GM19372 (cell line): ENCODE data around the gene RNF213.
"Not testable (repeated sequence)": the region's sequence is repeated elsewhere in the genome, so short reads cannot be mapped to it uniquely, and the experiment has no call there.

Experiments
- ATAC-seq: cut with Tn5 transposase; IDR thresholded peaks from one replicate; pipeline ENCODE4 v1.9.1; 2021; ENCODE audit warnings: mild to moderate bottlenecking, low read depth, moderate library complexity; ENCODE audit not compliant: unreplicated experiment

The RNF213 gene

DNA sequence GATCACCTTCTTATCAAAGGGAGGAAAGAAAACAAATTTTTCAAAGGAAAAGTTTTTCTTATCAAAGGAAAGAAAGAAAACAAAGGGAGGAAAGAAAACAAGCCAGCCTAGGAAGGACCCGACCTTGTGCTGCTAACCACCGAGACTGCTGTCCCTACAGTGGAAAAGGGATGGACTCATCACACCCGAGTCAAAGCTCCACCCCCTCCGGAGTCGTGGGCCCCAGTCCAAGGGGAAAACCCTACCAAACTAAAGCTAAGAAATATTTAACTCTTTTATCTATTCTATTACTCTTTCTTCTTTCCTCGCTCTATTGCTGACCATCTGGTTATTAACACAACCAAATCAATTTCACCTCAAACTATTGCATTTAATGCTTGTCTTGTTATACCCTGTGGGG is 148.2 kb downstream of the RNF213 start:
- no peak for ATAC-seq

DNA sequence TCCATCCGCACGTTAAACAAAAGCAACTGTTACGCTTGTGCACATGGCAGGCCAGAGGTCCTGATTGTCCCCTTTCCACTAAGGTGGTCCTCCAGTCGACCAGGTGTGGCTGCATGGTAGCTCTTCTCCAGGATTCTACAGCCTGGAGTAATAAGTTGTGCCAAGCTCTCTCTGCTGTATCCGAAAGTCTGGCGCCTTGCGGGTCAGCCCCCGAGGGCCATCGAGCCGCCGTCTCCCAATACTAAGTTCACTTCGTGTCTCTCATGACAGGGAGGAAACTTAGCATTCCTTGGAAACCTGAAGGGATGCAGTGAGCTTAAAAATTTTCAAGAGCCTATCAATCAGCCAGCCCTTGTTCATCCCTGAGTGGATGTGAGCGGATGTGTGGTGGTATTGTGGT is 149.0 kb downstream of the RNF213 start:
- ATAC-seq = no peak

DNA sequence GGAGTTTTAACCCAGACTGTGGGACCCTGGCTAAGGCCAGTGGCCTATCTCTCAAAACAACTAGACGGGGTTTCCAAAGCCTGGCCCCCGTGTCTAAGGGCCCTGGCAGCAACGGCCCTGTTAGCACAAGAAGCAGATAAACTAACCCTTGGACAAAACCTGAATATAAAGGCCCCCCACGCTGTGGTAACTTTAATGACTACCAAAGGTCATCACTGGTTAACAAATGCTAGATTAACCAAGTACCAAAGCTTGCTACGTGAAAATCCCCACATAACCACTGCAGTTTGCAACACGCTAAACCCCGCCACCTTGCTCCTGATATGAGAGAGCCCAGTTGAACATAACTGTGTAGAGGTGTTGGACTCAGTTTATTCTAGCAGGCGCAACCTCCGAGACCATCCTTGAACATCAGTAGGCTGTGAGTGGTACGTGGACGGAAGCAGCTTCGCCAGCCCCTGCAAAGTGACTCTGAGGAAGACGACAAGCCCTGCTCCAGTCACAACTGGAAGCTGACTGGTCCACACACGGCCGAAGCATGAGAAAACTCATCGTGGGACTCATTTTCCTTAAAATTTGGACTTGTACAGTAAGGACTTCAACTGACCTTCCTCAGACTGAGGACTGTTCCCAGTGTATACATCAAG is 149.9 kb downstream of the RNF213 start:
- ATAC-seq = not testable (repeated sequence)

DNA sequence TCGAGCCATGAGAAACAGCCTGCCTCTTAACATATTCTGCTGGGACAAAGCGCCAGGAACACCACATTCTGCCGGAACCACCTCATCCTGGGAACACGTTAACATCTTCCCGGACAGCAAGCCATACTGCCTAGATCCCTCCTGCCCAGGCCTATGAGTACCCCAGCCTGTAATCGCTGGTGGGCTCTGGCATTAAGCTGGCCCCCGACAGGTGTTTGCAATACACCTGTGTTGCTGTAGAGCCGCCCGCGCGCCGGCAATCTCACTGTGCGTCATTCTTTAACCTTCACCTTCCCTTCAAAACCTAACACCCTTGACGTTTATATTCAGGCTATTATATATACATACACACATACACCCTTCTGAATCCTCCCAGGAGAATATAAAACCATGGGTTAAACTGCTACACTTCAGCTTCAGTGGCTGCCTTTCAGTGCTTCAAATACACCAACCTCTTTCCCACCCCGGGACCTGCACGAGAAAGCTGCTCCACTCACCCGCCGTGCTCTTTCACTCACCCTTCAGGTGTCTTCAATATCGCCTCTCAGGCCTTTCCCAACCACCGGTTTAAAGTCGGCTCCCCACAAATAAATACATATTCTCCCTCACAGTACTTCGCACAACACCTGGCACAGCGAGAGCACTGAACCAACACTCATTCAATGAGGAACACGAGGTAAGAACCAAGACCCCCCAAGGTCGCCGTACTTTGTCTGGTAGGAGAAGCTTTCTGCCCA is 153.3 kb downstream of the RNF213 start:
- no peak for ATAC-seq

DNA sequence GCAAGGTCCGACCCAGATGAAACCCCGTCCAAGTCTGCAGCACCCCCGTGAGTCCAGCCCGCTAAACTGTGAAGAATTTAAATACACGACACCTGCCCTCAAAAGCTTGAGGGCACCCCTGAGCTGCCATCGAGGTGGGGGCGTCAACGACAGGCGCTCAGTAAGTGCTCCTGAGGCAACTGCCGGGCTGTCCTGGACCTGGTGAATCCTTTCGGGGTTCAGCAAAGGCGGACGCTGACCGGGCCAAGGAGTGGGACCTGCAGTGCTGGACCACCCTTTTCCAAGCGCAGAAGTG is 153.8 kb downstream of the RNF213 start:
- no peak for ATAC-seq

DNA sequence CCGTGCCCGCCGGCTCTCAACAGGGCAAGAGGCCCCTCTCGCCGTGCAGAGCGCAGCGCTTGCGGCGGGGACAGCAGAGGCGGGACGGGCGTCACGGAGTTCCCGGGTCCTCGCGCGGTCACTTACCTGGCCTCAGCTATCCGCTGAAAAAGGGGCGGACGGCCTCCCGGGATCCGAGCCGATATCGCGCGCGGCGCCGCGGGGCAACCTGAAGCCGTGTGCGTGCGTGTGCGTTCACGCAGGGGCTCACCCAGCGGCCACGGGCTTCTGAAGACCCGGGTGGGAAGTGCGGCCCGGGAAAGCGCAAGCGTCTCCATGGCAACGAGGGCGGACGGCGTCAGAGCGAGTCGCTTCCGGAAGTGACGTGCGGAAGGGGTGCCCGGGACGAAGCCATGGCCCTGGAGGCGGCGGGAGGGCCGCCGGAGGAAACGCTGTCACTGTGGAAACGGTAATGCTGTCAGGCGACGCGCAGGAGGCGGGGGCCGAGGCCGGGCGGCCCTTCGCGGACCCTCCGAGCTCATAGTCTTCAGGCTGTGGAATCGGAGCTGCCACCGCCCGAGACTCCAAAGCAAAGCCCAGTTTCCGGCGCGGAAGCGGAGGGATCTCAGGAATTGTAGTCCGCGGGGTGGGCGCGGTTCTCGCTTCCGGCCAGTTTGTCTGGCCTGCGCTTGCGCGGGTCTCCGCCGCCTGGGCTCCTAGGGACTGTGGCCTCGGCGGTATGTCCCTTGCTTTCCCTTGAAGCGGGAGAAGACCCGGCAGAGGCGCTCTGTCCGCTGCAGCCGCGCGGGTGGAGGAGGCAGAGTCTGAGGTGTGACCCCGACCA is 154.4 kb downstream of the RNF213 start, which contains the start of gene ENDOV:
Gene ENDOV (plus strand): TSS at position 365 of the 823 bp plus-strand sequence. CDS start 28 bp downstream, at position 393.
- peak; percentile 90 for ATAC-seq

DNA sequence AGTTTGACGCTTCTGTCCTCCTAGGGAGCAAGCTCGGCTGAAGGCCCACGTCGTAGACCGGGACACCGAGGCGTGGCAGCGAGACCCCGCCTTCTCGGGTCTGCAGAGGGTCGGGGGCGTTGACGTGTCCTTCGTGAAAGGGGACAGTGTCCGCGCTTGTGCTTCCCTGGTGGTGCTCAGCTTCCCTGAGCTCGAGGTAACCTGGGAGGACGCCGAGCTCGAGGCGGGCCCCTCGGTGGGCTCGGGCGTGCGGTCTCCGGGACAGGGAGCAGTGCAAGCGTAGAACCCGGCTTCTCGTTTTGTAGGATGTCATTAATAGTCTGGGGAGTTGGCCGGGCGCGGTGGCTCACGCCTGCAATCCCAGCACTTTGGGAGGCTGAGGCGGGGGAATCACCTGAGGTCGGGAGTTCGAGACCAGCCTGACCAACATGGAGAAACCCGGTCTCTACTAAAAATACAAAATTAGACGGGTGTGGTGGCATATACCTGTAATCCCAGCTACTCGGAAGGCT is 155.0 kb downstream of the RNF213 start:
- peak; percentile 22 for ATAC-seq

DNA sequence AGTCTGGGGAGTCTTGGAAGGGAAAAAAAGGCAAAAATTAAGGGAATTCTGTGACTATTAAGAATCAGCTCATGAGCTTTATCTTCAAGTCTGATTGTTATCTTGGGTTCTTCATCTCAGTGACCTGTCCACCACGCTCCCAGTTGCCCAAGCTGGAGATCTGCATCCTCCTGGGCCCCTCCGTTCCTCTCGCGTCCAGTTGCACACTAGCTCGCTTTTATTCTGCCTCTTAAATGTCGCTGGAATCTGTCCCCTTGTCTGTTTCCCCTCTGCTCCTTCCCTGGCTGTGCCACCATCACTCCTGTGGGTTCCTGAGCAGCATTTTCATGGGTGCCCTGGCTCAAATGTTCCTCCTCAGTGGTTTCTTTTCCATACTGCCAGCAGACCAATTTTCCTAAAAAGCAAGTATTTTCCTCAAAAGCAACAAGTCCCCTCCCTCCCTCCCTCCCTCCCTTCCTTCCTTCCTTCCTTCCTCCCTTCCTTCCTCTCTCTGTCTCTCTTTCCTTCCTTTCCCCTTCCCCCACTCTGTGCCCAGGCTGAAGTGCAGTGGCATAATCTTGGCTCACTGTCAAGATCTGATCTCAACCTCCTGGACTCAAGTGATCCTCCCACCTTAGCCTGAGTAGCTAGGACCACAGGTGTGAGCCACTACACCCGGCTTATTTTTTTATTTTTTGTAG is 155.7 kb downstream of the RNF213 start:
- ATAC-seq = no peak

DNA sequence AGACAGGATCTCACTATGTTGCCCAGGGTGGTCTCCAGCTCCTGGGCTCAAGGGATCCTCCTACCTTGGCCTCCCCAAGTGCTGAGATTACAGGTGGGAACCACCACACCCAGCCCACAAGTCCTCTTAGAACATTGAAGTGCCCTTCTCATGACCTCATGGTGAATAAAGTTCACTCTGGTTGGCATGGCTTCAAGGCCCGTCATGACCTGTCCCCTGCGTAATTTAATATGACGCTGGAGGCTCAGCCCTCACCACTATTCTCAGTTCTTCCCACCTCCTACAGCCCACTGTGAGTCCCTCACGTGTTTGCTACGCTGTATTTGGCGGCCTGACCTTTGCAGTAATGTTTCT is 156.3 kb downstream of the RNF213 start:
- ATAC-seq = no peak

DNA sequence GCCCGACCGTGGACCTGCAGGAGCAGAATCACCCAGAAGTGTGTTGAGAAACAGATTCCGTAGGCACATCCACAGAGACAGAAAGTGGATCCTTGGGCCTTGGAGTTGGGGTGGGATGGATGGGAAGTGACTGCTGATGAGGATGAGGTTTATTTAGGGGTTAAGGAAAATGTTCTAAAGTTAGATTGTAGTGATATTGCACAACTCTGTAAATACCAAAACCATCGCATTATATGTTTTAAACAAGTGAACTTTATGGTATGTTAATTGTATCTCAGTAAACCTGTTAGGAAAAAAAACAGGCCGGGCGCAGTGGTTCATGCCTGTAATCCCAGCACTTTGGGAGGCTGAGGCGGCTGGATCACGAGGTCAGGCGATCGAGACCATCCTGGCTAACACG is 157.9 kb downstream of the RNF213 start:
- ATAC-seq = no peak

DNA sequence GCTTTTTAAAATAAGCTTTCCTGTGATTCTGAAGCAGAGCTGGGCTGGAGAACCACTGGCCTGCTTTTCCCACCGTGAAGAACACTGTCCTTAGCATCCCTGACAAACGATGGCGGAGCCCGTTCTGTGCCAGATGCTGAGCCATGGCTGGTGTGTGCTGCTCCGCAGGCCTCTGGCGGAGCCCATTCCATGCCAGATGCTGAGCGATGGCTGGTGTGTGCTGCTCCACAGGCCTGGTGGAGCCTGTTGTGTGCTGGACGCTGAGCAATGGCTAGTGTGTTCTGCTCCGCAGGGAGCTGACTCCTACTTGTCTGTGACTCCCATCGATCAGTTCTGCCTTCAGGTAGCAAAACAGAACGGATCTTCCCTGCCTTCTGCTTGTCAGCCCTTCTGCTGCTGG is 158.6 kb downstream of the RNF213 start:
- ATAC-seq = no peak

DNA sequence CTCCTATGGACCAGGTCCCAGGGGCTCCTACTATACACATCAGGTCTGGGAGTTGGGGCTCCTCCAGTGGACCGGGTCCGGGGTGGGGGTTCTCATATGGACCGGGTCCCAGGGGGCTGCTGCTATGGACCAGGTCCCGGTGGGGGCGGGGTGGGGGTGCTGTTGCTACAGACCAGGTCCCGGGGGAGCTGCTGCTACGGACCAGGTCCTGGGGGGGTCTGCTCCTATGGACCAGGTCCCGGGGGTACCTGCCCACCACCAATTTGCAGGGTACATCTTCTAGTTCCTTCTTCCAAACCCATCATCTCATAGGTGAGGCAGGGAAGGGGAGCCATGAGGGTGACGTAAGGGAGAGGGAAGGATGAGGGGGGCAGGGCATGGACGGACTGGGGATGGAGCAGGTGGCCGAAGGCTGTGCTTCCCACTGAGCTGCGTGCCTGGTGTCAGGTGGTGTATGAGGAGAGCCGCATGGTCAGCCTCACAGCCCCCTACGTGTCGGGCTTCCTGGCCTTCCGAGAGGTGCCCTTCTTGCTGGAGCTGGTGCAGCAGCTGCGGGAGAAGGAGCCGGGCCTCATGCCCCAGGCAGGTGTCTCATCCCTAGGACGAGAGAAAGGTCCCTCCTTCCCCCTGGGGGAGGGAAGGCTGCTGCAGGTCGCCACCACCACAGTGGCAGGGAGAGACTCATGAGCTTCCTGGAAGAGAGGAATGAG is 160.9 kb downstream of the RNF213 start:
- ATAC-seq = no peak

DNA sequence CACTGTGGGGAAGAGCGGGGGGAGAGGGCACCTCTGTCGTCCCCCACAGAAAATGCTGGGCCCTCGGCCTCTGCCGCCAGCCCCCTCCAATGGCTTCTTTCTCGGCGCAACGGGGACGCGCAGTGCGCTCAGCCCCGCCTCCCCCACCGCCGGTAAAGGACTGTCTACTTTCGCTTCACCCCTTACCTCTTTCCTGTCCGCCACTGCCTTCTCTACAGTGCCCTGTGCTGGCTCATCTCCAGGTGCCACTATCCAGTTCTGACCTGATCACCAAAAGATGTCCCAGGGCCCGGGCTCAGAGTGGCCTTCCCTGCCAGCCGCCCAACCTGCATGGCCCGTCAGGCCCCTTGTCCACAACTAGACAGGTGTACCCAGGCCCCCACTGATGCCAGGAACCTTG is 161.6 kb downstream of the RNF213 start:
- ATAC-seq = no peak

DNA sequence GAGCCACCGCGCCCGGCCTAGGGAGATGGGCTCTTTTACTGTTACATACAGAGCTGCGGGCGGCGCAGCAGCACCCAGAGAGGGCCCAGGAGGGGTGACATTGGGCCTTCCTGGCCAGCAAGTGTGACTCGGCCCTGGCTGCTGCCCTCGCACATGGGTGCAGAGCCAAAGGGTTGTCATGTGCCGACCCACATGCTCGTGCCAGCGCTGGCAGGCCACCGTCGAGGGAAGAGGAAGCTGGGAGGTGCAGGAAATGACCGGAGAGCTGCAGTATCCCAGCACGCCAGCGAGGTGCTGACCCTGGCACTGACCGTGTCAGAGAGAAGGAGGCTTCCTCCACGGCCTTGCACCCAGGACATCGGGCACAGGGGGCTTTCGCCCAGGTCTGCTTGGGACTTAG is 162.3 kb downstream of the RNF213 start:
- ATAC-seq = no peak

DNA sequence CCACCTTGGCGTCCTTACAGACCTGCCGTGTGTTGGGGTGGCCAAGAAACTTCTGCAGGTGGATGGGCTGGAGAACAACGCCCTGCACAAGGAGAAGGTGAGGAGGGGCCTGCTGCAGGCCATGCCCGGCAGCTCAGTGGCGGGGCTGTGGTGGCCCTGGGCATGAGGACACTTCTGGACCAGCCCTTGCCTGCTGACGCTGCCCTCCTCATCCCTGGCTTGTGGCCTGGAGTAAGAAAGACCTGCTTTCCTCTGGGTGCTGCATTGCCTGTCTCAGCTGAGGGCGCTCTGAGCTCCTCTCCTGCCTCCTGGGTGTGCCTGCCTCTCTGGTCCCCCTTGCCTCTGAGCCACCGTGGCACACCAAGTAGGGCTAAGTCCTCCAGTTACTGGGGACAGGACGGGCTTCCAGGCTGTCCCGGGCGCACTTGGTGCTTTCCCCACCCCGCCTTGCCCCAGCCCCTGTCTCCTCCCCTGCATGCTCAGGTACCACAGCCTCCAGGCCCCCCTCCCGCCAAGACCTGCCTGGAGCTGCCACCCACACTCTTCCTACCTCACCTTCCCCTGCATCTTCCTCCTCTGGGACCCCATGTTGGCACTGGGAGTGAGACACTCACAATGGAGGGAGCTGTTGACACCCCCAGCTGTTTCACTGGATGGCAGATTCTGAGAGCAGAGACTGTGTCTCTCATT is 163.0 kb downstream of the RNF213 start:
- no peak for ATAC-seq

DNA sequence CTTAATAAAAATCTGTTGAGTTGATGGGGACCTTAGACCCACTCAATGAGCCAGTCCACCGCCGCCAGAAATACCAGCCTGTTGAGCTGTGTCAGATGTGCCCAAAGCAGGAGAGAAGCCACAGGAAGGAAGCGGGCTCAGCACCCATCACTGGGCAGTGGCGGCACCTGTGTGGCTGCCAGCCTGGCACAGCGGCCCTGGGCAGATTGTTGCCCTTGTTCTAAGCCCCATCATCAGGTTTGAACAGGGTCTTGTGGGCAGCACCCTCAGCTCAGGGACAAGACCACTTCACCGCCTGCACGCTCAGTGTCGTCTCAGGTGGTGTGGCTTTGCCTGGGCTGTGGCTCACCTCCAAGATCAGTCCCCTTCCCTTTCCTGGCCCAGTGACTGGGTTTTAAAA is 163.6 kb downstream of the RNF213 start:
- no peak for ATAC-seq

DNA sequence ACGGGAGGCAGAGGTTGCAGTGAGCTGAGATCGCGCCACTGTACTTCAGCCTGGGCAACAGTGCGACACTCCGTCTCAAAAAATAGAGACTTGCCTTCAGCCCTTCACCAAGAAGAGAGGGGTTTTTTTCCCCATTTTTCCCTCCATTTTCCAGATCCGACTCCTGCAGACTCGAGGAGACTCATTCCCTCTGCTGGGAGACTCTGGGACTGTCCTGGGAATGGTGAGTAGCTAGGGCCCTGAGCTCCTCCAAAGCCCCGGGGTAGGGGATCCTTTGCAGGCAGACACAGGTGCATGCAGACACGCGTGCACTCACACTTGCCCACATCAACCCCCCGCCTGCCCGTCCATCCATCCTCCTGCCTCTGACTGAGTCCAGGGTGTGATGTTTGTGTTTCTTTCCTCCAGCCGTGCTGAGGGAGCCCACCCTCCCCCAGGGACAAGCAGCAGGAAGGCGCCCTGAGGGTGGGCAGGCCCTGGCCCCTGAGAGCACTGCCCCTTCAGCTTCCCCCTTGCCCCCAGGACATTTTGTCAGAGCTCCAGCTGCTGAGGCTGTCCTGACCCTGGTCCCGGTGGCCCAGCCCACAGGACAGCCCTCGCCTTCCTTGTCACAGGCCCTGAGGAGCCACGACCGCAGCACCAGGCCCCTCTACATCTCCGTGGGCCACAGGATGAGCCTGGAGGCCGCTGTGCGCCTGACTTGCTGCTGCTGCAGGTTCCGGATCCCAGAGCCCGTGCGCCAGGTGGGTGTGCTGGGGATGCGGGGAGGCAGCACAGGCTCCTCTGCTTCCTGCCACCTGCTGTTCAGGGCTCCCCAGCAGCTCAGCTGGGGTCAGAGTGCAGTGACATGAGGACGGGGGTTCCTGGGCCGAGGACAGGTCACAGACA is 164.5 kb downstream of the RNF213 start:
- no peak for ATAC-seq

DNA sequence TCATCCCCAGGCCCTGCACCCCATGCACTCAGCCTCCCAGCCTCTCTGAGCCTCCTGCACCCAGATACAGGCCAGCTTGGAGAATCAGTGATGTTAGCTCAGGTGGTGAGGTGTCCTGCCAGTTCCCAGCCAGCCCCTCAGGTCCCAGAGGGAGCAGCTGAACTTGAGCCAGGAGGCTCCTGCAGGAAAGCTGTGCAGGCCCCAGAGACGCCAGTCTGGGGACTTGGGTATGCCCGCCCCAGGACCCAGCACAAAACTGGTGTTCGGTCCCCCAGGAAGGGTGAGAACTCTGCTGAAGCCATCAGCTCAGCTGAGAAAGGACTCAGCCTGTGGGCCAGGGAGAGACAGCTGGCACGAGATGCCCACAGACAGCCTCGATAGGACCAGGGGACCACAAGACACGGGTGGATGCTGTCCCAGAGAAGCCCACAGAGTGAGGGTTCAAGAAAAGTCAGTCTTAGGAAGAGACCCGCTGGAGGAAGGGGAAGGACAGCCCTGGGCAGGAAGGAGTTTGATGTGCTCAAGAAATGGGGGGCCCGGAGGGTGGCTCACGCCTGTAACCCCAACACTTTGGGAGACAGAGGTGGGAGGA is 165.3 kb downstream of the RNF213 start:
- no peak for ATAC-seq
